ENCODE results near the gene MAOB. TPM values are rescaled to one million over a fixed set of nuclear protein-coding genes. Genes with fewer than 3 reads are reported as not detected.

The MAOB gene
- total and polyA plus RNA-seq, 12 donors: 10.8 to 90.0 (median 41.2) TPM

GRCh38 chrX:43750248-43750676, 132.0 kb downstream of the MAOB start:
- TF ChIP-seq POLR2A (IDR thresholded peaks at IDR 0.05) (no peak), CTCF (IDR thresholded peaks at IDR 0.05) (peak; percentile 22 to 68 (median 55))
- Histone ChIP-seq H3K27ac (no peak overlapping the region), H3K27me3 (peaks cover 8% of the 10 kb centered on the region), H3K9me3 (replicated peaks in 1 of 3) (no peaks in the 10 kb centered on the region), H3K36me3 (replicated peaks in 1 of 2) (no peaks in the 10 kb centered on the region), H3K4me1 (replicated peaks in 1 of 2) (no peaks in the 10 kb centered on the region), H3K4me3 (no peak overlapping the region)
- WGBS, 4 donors: 2 to 13% (median 8%) methylated on average over 6 of the region's 6 CpGs
- intact Hi-C loops (cut with DNase I): loop anchor here in 1 of 2 donors (10.0 kb wide), 1 partner anchor 175 kb away; no protein-coding TSS in a partner anchor
- peak; percentile 28 to 76 (median 50) for DNase-seq

GRCh38 chrX:43747476-43747875, 134.8 kb downstream of the MAOB start:
- no peaks in the 10 kb centered on the region for H3K9me3 ChIP-seq (replicated peaks in 1 of 3)
- no peak for TF ChIP-seq CTCF (IDR thresholded peaks at IDR 0.05)
- TF ChIP-seq POLR2A (IDR thresholded peaks at IDR 0.05): no peak
- intact Hi-C loops (cut with DNase I): loop anchor here in 1 of 2 donors (5.0 to 10.0 kb wide), 2 partner anchors 93 to 185 kb away; partner anchors contain the start of gene MAOA
- H3K27ac ChIP-seq: no peak overlapping the region
- 65 to 94% (median 88%) methylated on average over 2 of the region's 2 CpGs for WGBS, 4 donors
- no peak for DNase-seq
- H3K4me3 ChIP-seq: no peak overlapping the region
- H3K36me3 ChIP-seq (replicated peaks in 1 of 2): no peaks in the 10 kb centered on the region
- H3K4me1 ChIP-seq (replicated peaks in 1 of 2): no peaks in the 10 kb centered on the region
- peaks cover 8% of the 10 kb centered on the region for H3K27me3 ChIP-seq

- intact Hi-C loops (cut with DNase I): loop anchor here in 1 of 2 donors (5.0 to 10.0 kb wide), 2 partner anchors 91 to 184 kb away; partner anchors contain the start of gene MAOA
- H3K27me3 ChIP-seq: peaks cover 8% of the 10 kb centered on the region
- no peaks in the 10 kb centered on the region for H3K36me3 ChIP-seq (replicated peaks in 1 of 2)
- no peak for DNase-seq
- H3K4me3 ChIP-seq: no peak overlapping the region
- no peaks in the 10 kb centered on the region for H3K9me3 ChIP-seq (replicated peaks in 1 of 3)
- TF ChIP-seq CTCF (IDR thresholded peaks at IDR 0.05) (no peak), POLR2A (IDR thresholded peaks at IDR 0.05) (no peak)
- no peak overlapping the region for H3K27ac ChIP-seq
- peaks cover 0 to 8% of the 10 kb centered on the region in 2 donors for H3K4me1 ChIP-seq (replicated peaks in 1 of 2)
- WGBS, 4 donors: 73 to 90% (median 82%) methylated on average over 6 of the region's 6 CpGs
These were observed 136.1 kb downstream of the MAOB start for GRCh38 chrX:43745938-43746721.

GRCh38 chrX:43744284-43744683, 138.0 kb downstream of the MAOB start:
- 72 to 100% (median 84%) methylated on average over 3 of the region's 3 CpGs for WGBS, 4 donors
- no peak for DNase-seq
- Histone ChIP-seq H3K36me3 (replicated peaks in 1 of 2) (no peaks in the 10 kb centered on the region), H3K4me3 (no peak overlapping the region), H3K27me3 (peaks cover 8% of the 10 kb centered on the region), H3K4me1 (replicated peaks in 1 of 2) (peaks cover 0 to 8% of the 10 kb centered on the region in 2 donors), H3K27ac (no peak overlapping the region), H3K9me3 (replicated peaks in 1 of 3) (no peaks in the 10 kb centered on the region)
- no peak for TF ChIP-seq POLR2A (IDR thresholded peaks at IDR 0.05)
- no peak for TF ChIP-seq CTCF (IDR thresholded peaks at IDR 0.05)
- intact Hi-C loops (cut with DNase I): loop anchor here in 1 of 2 donors (10.0 kb wide), 1 partner anchor 89 kb away; the partner anchor contains the start of gene MAOA
